Measurements from ENCODE around the gene MMP23B. TPM values are rescaled to one million over a fixed set of nuclear protein-coding genes. Genes with fewer than 3 reads are reported as not detected.
"Not testable (repeated sequence)": the region's sequence is repeated elsewhere in the genome, so short reads cannot be mapped to it uniquely, and the experiment has no call there.

Gene MMP23B
- 56.0 TPM for total RNA-seq

DNA sequence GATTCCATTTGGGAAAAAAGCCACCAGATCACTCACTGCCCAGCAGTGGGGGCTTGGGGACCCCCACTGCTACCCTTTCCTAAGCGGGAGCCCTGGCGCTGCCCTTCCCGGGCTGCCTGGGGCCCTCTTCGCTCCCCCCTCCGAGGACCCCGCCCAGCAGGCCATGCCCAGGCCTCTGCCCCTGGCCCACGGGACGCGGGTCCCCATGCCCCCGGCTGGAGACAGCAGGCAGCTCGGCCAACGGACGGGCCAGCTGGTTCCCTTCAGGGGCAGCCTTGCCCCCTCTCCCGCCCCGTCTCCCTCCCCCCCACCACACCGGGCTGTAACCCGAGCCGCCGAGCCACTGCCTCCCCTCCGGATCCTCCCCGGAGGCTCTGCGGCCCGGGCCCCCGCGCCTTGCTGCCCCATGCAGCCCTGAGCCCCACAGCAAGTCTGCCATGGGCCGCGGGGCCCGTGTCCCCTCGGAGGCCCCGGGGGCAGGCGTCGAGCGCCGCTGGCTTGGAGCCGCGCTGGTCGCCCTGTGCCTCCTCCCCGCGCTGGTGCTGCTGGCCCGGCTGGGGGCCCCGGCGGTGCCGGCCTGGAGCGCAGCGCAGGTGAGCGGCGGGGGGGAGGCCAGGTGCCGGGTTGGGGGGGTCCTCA is at the start of gene MMP23B:
MMP23B (plus strand) TSS at position 392 of the 639 bp plus-strand sequence; CDS start at position 438, 46 bp downstream.
- peak; percentile 12 for DNase-seq (ENCODE audit: low spot score)

DNA sequence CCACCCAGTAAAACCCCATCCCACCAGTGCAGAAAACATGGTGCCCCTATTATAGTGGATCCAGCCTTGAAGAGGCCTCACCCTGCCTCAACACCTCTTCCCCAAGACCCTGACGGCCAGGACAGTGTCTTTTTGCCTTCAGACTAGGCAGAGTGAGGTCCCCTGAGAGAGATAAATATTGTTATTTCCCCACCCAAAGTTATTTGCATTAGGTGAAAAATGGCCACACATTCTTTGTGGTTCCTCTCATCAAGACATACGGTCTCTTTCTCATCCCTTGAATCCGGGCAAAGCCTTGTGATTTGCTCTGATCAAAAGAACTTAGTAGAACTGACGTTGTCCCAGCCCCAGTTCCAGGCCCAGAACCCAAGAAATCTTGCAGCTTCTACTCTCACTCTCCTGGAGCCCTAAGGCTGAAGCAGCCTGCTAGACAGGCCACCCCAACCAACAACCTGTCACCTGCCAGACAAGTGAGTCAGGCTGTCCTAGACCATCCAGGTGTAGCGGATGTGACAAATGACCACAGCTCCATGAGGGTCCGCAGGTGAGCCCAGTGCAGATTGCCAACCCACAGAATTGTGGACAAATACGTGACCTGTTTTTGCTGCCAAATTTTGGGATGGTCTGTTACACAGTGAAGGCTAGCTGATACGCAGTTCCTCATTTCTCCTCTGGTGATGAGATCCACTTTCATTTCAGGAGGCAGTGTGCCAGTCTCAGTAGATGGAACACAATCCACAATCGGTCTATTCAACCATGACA is 49.2 kb upstream of the MMP23B start:
- DNase-seq (ENCODE audit: low spot score): no peak

DNA sequence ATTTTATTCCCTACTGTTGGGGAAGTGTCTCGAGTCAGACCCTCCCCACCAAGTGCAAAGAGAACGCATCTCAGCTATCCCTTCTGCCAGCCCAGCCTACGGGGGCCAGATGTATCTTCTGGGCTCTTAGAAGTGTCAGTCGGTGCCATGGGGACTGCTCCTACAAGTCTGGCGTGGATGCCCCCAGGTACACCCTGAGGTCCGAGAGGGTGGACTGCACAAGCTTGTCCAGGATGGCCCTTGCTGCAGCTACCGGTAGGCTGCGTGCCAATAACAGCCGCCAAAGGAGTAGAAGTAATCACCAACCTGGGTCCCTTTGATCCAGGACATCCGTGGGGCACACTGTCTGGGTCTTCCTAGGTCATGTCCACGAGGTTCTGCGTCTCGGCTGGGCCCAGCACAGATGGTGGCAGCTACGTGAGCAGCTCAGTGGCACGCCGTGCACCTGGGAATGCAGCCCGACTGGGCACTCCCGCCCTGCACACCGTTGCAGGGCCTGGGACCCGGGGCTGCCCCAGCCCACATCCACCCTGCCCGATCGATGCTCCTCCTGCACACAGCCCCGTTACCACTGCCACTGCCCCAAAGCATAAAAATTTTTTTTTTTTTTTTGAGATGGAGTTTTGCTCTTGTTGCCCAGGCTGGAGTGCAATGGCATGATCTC is 48.5 kb upstream of the MMP23B start:
- DNase-seq (ENCODE audit: low spot score): no peak

DNA sequence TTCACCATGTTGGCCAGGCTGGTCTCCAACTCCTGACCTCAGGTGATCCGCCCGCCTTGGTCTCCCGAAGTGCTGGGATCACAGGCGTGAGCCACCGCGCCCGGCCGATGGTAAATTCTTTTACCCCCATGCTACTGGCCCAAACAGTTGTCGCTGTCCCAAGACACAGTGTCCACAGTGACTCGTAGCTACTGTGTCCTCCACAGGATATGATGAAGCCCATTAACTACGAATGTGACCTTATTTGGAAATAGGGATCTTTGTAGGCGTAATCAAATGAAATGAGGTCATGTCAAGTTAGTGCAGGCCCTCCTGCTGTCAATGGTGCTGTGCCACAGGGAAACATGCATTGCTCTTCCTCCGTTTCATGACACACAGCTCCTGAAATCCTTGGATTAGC is 40.5 kb upstream of the MMP23B start:
- no peak for DNase-seq (ENCODE audit: low spot score)

DNA sequence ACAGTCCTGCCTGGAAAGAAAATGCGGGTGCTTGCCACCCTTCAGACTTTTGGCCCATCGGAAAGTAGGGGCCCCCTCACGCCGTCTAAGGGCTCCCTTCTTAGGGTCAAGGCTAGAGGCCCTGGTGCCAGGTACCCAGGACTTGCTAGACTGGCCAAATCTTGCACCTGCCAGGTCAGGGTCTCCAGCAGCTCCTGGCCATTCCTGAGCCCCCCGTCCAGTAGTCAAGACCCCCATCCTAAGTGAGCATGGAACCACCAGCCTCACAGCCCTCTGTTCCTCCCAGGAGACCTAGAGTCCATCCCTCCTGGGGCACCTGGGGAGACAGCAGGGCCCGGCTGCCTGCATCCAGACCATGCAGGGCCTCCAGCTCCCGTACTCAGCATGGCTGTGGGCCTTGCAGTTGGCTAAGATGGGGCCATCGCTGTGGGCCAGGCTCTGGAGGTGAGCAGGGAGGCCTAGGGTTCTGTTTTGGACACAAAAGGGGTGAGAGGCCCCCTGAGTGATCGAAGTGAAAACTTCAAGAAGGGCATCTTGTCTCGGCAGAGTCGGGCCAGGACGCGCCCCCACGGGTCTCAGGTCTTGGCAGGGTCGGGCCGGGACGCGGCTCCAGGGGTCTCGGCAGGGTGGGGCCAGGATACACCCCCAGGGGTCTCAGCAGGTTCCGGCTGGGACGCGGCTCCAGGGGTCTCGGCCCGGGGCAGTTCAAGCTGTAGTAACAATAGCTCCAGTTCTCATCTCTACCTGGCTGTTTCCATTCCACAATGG is 38.0 kb upstream of the MMP23B start:
- DNase-seq (ENCODE audit: low spot score): no peak

DNA sequence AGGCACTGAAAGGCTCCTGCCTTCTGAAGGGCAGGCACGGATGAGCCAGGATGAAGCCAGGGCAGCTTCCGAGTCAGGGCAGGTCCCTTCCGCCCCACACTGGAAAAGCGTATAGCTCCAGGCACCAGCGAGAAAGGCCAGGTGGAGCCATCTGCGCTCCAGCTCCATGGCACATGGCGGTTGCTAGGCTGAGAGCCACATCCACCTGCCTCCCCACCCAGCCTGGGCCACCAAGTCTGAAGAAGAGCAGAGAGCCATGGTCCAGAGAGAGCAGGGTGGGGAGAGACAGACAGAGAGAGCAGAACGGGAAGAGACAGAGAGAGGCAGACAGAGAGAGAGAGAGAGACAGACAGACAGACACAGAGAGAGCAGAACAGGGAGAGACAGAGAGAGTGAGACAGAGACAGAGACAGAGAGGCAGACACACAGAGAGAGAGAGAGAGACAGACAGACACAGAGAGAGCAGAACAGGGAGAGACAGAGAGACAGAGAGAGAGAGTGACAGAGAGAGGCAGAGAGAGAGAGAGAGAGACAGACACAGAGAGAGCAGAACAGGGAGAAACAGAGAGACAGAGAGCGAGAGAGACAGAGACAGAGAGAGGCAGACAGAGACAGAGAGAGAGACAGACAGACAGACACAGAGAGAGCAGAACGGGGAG is 37.2 kb upstream of the MMP23B start:
- no peak for DNase-seq (ENCODE audit: low spot score)

DNA sequence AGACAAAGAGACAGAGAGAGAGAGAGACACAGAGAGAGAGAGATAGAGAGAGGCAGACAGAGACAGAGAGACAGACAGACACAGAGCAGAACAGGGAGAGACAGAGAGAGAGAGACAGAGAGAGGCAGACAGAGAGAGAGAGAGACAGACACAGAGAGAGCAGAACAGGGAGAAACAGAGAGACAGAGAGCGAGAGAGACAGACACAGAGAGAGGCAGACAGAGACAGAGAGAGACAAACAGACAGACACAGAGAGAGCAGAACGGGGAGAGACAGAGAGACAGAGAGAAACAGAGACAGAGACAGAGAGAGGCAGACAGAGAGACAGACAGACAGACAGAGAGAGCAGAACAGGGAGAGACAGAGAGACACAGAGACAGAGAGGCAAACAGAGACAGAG is 36.6 kb upstream of the MMP23B start:
- DNase-seq (ENCODE audit: low spot score): not testable (repeated sequence)

DNA sequence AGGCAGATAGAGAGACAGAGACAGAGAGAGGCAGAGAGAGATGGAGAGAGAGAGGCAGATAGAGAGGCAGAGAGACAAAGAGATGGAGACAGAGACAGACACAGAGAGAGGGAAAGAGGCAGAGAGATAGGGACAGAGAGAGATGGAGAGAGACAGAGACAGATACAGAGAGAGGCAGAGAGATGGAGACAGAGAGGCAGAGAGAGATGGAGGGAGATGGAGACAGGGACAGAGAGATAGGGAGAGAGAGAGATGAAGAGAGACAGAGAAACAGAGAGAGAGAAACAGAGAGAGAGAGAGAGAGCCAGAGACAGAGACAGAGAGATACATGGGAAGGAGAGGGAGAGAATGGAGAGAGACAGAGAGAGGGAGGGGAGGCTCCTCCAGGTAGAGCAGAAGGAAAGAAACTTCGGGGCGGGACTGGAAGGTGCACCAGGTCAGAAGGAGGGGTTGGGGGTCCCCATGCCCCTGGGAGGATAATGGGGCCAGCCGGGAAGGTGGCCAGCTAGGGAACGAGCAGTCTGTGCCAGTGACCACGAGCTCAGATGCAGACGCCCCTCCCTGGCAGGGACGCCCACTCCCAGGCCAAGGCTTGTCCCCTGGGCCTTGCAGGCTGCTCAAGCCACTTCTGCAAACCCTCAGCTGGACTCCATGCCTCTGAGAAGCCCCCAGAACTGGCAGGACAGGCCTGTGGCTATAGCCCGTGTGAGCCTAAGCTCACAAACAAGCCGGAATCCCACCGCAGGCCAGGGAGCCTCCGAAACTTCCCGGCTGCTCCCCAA is 35.3 kb upstream of the MMP23B start:
- no peak for DNase-seq (ENCODE audit: low spot score)

DNA sequence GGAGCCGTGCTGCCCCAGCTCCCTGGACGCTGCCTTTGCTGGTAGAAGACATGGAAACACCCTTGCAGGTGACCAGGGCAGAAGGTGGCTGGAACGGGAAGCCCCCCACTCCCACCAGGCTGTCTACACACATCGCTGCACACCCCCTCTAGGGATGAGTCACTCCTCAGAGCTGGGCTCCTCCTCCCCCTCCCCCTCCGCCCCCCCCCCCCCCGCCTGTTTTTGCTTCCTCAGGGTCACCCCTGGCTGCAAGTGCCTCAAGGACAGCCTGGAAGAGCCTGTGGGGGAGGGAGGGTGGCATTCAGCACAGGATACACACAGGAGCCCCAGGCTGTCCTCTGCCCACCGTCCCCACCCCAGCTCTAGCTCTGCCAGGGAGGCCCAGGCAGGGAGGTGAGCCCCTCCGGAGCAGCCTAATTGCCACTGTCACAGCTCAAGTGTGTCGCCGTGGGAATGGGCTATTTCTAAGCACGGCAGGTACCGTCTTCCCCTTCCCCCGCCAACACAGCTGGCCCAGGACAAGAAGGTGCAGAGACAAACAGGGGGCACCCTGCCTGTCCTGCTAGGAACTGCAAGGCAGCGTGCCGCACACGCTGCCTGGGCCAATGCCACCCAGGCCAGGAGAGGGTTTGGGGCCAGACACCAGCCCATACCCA is 34.6 kb upstream of the MMP23B start:
- DNase-seq (ENCODE audit: low spot score): no peak

DNA sequence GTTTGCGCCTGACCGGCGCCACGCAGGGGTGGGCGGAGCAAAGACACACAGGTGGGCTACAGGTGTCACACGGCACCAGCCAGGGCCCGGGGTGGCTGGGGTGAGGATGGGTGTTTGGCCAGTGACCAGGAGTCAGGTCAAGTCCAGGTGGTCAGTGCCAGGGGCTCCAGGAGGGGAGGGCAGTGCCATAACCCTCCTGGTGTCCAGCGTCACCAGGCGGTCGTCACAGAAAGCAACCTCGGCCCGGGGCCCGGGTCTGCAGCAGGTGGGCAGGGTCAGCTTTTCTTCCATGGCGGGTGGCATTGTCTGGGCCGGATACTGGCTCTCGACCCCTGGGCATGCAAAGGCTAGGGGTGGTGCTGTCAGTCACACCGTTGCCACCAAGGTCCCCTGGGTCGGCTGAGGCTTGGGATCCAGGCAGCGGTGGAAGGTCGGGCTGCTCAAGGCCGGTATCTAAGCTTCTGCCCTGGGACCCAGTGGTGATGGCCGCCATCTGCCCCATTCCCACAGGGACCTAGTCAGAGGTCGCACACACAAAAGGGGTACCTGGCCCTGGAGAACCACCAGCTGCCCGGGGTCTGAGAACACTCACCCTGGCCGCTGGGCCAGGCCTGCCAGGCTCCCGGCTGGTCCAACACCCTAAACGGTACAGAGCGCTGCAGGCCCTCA is 33.8 kb upstream of the MMP23B start:
- DNase-seq (ENCODE audit: low spot score): no peak

DNA sequence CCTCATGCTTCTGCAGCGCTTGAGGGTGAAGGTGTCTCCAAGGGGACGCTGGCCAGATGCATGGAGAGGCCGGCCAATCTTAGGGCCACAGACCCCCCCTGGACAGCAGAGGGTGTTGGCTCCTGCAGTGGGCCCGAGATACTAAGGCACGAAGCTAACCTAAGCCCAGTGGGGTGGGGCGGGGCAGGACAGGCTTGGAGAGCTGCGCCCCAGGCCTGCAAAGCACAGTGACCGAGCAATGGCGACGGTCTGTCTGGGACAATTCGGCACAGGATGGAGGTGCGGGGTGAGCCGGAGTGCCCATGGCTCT is 33.3 kb upstream of the MMP23B start:
- no peak for DNase-seq (ENCODE audit: low spot score)

DNA sequence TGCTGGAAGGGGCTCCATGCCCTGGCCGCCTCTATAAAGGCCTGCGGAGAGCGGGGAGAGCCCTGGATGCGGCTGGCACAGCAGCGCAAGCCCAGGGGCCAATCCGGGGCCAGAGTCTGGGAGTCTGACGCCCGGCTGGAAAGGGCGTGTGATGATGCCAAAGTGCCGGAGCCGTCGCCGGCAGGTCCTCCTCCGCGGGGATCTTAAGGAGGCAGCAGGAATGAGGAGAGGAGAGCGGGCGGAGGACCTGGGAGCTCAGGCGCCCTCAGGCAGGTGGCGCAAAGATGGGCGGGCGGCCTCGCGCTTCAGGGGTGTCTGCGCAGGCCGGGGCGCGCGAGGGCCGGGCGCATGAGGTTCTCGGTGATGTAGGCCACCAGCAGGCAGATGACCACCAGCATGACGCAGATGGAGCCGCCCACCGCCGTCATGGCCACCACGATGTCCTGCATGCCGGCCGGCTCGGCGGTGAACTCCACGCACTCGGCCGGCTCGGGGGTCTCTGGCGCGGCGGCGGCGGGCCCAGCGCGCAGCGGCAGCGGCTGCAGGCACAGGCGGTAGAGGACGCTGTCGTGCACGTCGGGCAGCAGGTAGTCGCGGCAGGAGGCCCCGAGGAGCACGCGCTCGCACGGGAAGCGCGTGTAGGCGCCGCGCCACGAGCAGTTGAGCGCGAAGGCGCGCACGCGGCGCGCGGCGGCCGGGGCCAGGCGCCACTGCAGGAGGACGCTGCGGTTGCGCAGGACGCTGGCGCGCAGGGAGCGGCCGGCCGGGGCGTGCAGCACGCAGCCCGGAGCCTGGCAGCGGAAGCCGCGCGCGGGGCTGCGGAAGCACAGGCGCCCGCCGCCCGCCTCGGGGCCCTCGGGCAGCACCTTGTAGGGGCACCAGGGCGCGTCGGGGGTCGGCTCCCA is 32.7 kb upstream of the MMP23B start:
- DNase-seq (ENCODE audit: low spot score): no peak

DNA sequence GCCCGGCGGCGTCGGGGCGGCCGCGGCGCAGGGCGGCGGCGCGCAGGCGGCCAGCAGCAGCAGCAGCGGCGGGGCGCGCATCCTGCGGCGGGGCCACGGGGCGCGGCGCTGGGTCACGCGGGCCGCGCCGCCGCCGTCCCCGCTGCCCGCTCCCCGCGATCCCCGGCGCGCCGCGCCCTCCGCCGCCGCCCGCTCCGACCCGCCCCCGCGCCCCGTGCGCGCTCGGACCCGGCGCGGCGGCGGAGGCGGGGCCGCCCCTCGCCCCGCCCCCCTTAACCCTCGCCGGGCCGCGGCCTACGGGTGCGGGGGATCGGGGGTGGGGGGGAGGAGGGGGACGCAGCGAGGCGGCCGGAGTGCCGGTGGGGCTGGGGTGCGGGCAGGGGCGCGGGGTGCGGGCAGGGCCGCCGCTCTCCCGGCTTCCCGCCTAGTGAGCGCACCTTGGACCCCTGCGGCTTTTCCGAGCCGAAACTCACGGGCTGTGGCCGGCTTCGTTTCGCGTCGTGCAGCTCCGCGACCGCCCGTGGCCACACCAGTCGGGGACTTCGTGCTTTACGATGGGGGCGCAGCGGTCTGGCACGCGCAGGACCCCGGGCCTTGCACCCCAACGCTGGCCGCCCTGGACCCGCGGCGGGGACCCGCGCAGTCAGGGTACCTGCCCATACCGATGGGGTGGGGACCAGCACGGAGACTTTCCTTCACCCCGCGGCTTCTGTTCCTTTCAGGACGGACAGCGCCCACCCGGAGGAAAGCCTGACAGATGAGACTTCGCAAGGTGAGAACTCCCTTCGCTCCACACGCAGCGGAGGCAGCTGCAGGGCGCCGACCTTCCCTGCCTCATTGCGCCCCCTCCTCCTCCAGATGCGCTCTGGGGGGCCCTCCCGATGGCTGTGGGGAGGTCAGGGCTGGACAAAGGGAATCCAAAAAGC is 31.8 kb upstream of the MMP23B start, which contains the start of gene FNDC10:
FNDC10 (minus strand) TSS at position 201 of the 926 bp plus-strand sequence; CDS start at position 81, 120 bp downstream.
- no peak for DNase-seq (ENCODE audit: low spot score)

DNA sequence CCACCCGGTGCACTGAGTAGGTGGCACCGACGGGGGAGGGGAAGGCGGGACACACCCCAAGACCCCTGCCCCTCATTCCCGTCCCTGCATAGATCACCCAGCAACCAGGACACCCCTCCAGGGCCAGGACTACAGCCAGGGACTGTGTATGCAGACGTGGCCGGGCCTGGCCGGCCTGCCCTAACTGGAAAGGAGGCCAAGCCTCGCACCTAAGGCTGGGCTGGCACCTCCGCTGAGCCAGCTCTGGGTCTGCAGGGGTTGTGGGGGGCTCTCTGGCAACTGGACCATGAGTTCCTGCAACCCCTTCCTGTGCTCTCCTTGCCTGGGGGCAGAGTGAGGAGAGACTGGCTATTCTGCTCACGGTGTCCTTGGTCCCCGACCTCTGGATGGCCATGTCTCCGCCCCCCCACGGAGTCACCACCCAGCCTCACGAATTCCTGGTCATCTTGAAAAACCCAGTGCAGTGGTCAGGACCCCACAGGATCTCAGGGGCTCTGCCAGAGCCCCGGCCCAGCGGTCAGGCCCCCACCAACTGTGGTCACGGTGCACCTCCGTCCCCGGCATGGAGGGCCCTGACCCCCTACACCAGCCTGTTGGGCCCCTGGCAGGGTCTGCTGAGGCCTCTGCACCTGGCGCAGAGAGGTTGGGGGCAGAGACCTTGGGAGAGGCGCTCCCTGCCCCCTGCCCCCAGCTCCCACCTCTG is 31.0 kb upstream of the MMP23B start:
- no peak for DNase-seq (ENCODE audit: low spot score)

DNA sequence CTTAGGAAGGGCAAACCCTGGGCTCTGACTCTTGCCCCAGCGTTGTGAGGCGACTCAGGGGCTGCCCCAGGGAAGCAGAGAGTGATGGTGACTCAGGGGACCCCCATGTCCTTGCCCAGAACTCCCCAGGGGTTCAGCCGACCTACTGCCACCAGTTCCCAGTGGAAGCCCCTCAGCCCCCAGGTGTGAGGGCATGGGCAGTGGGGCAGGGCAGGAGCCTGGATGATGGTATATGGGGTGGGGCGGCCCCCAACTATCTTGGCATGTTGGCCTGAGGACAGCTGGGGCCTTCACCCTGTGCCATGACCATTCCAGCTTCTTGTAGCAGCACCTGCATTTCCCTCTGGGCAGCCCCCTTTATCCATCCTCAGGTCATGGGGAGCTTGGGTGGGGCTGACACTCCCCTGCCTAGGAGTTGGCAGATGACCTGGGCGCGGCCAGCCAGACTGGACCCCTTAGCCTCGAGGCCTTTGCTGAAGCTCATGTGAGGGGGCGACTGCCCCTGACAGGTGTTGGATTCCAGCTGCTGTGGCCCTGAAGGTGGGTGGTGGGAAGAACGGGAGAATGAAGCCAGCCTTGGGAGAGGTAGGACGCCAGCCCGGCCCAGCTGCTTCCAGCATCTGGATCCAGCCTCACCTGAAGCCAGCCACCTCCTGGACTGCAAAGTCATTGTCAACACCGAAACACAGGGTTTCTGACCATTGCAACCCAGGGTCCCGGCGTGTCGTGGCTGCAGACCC is 30.2 kb upstream of the MMP23B start:
- DNase-seq (ENCODE audit: low spot score): no peak

DNA sequence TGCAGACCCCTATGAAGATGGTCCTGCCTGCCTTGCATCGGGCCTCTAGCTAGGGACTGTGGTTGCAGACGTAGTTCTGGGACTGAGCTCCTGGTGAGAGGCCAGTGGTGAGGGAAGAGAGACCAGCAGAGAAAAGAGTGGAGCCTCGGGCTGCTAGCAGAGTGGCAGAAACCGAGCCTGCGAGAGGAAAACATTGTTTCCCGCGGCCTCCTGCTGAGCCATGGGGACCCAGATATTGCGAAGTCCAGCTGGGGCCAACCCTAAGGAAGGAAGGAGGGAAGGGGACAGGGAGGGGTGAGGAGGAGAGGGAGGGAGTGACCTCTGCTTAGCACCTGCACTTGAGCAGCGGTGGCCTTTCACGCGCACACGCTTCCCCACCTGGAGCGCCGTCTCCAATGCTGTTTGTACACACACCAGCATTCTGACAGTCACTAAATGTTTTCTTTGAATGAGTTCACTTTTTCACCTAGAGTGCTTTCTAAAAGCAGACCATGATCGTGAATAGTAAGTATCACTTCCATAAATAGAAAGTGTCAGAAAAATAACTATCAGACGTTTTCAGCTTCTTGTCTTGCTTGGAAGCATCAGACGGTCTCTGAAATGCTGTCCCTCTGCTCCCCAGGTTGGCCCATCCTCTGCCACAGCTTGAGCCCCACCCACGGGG is 29.5 kb upstream of the MMP23B start:
- no peak for DNase-seq (ENCODE audit: low spot score)
